ENCODE data around the gene ZNF804B.

Gene ZNF804B

GRCh38 chr7:89001306-89001705 is 241.8 kb downstream of the ZNF804B start:
- no peak for DNase-seq

- DNase-seq = no peak
Observed at GRCh38 chr7:89002981-89003956, 243.8 kb downstream of the ZNF804B start.

GRCh38 chr7:89012016-89012415 is 252.5 kb downstream of the ZNF804B start:
- no peak for DNase-seq

- DNase-seq = no peak
Observed at GRCh38 chr7:89017695-89018094, 258.2 kb downstream of the ZNF804B start.

- DNase-seq = no peak
Observed at GRCh38 chr7:89021741-89022140, 262.2 kb downstream of the ZNF804B start.

GRCh38 chr7:89023206-89023605 is 263.7 kb downstream of the ZNF804B start:
- DNase-seq = no peak

GRCh38 chr7:89023877-89024276 is 264.4 kb downstream of the ZNF804B start:
- no peak for DNase-seq

- DNase-seq = no peak
Observed at GRCh38 chr7:89027781-89028180, 268.3 kb downstream of the ZNF804B start.

- DNase-seq = no peak
Observed at GRCh38 chr7:89028319-89028718, 268.8 kb downstream of the ZNF804B start.

GRCh38 chr7:89029864-89030263 is 270.4 kb downstream of the ZNF804B start:
- DNase-seq = no peak

GRCh38 chr7:89041240-89041639 is 281.7 kb downstream of the ZNF804B start:
- no peak for DNase-seq

GRCh38 chr7:89042940-89043339 is 283.4 kb downstream of the ZNF804B start:
- DNase-seq = no peak

- no peak for DNase-seq
Observed at GRCh38 chr7:89049043-89049442, 289.5 kb downstream of the ZNF804B start.

- DNase-seq = no peak
Observed at GRCh38 chr7:89053130-89053529, 293.6 kb downstream of the ZNF804B start.

GRCh38 chr7:89054361-89054760 is 294.9 kb downstream of the ZNF804B start:
- no peak for DNase-seq

GRCh38 chr7:89060234-89060633 is 300.7 kb downstream of the ZNF804B start:
- no peak for DNase-seq

GRCh38 chr7:89064831-89065230 is 305.3 kb downstream of the ZNF804B start:
- no peak for DNase-seq

GRCh38 chr7:89067048-89067447 is 307.5 kb downstream of the ZNF804B start:
- DNase-seq = no peak

GRCh38 chr7:89072081-89072480 is 312.6 kb downstream of the ZNF804B start:
- DNase-seq = no peak

- DNase-seq = no peak
Observed at GRCh38 chr7:89073776-89074175, 314.3 kb downstream of the ZNF804B start.

- no peak for DNase-seq
Observed at GRCh38 chr7:89077992-89078391, 318.5 kb downstream of the ZNF804B start.

- no peak for DNase-seq
Observed at GRCh38 chr7:89085580-89085979, 326.1 kb downstream of the ZNF804B start.

- no peak for DNase-seq
Observed at GRCh38 chr7:89091550-89091949, 332.1 kb downstream of the ZNF804B start.

GRCh38 chr7:89094269-89094668 is 334.8 kb downstream of the ZNF804B start:
- no peak for DNase-seq

- no peak for DNase-seq
Observed at GRCh38 chr7:89103564-89103963, 344.1 kb downstream of the ZNF804B start.

Data from NCI-H510A (cell line).